NCI-H524 (cell line): ENCODE data around the gene SHPK.

Experiments used
- DNase-seq, 2 experiments: peaks; one replicate each; lab custom pipeline; 2025; lab: John Stamatoyannopoulos, UW

SHPK gene

GRCh38 chr17:3659541-3660111 lies 23.6 kb upstream of the SHPK start:
- DNase-seq: no peak

GRCh38 chr17:3658784-3659449 lies 22.9 kb upstream of the SHPK start:
- no peak for DNase-seq

- no peak for DNase-seq
Measured at GRCh38 chr17:3657874-3658783, 22.1 kb upstream of the SHPK start.

GRCh38 chr17:3657588-3657869 lies 21.5 kb upstream of the SHPK start:
- no peak for DNase-seq

GRCh38 chr17:3656755-3657587 lies 20.9 kb upstream of the SHPK start:
- no peak for DNase-seq

GRCh38 chr17:3656353-3656752 lies 20.3 kb upstream of the SHPK start:
- no peak for DNase-seq

- DNase-seq: no peak
Measured at GRCh38 chr17:3655766-3656165, 19.7 kb upstream of the SHPK start.

GRCh38 chr17:3647769-3648555 lies 11.9 kb upstream of the SHPK start:
- peak in 1 of 2 experiments; percentile 9 for DNase-seq

- DNase-seq: no peak
Measured at GRCh38 chr17:3647251-3647650, 11.2 kb upstream of the SHPK start.

- no peak for DNase-seq
Measured at GRCh38 chr17:3645310-3645709, 9.3 kb upstream of the SHPK start.

GRCh38 chr17:3643889-3644349 lies 7.9 kb upstream of the SHPK start:
- no peak for DNase-seq

- DNase-seq: no peak
Measured at GRCh38 chr17:3641717-3642486, 5.9 kb upstream of the SHPK start.

GRCh38 chr17:3641014-3641413 lies 5.0 kb upstream of the SHPK start:
- DNase-seq: no peak

GRCh38 chr17:3639981-3640596 lies 4.0 kb upstream of the SHPK start:
- DNase-seq: peak in 1 of 2 experiments; percentile 2

- no peak for DNase-seq
Measured at GRCh38 chr17:3636908-3637373, 891 bp upstream of the SHPK start.

GRCh38 chr17:3635474-3636153 lies 436 bp downstream of the SHPK start:
- peak in 1 of 2 experiments; percentile 1 for DNase-seq

- DNase-seq: no peak
Measured at GRCh38 chr17:3632287-3632686, 3.8 kb downstream of the SHPK start.

GRCh38 chr17:3630781-3631180 lies 5.3 kb downstream of the SHPK start:
- no peak for DNase-seq

GRCh38 chr17:3627769-3628167 lies 8.3 kb downstream of the SHPK start:
- no peak for DNase-seq
